Activated T-helper 1 cell treated with anti-CD3 and anti-CD28 coated beads, Interleukin-2, amount 50 U/mL, for 16 hours (primary cell): Measurements from ENCODE around the gene EPM2AIP1.
"Not testable (repeated sequence)": the region's sequence is repeated elsewhere in the genome, so short reads cannot be mapped to it uniquely, and the experiment has no call there.

Experiments used
- DNase-seq, 2 donors: peaks; one replicate each; pipeline ENCODE4 v3.0.0-alpha.2; 2020; ENCODE audit warnings: low read depth in 1 of 2, low spot score in 1 of 2

EPM2AIP1 gene

DNA sequence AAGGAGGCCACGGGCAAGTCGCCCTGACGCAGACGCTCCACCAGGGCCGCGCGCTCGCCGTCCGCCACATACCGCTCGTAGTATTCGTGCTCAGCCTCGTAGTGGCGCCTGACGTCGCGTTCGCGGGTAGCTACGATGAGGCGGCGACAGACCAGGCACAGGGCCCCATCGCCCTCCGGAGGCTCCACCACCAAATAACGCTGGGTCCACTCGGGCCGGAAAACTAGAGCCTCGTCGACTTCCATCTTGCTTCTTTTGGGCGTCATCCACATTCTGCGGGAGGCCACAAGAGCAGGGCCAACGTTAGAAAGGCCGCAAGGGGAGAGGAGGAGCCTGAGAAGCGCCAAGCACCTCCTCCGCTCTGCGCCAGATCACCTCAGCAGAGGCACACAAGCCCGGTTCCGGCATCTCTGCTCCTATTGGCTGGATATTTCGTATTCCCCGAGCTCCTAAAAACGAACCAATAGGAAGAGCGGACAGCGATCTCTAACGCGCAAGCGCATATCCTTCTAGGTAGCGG, at the start of gene EPM2AIP1:
EPM2AIP1 (minus strand) TSS at position 326 of the 520 bp plus-strand sequence; CDS start at position 272, 54 bp downstream.
- peak in 1 of 2 donors; percentile 95 for DNase-seq

DNA sequence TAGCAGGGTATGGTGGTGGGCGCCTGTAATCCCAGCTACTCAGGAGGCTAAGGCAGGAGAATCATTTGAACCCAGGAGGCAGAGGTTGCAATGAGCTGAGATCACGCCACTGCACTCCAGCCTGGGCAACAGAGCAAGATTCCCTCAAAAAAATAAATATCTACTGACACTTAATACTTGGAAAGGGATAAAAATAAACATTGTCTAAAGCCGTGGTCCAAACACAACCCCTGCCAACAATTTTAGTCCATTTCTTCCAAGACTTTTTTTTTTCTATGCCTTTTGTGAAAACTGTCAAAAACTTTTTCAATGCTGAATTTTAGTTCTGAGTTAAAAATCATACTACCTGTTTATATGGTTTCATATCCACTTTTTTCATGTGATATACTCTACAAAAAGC, 49.8 kb upstream of the EPM2AIP1 start:
- DNase-seq = not testable (repeated sequence)

DNA sequence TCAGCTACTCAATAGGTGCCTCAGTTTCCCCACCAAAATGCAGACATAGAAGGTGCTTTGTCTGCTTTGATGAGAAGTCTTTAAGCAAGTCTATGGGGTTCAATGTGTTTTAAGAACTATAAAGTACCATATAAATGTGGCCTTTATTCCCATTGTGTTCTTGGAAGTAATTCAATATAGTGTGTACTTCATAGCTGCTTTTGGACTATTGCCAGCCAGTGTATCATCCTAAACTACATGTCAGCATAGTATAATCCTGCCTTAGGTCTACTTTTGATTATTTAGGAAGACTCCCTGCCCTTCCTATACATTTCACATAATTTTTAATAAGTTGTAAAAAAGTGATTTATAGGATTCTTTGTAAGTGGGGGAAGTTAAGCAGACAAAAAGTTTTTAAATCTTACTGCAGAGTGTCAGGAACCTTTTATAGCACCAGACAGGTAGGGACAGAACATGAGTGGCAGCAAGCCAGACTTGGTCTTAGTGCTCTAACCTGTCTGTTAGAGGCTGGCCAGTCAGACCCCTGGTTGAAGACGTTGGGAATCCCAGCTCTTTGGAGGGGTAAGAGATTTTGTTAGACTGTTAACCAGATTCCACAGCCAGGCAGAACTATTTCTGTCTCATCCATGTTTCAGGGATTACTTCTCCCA, 48.7 kb upstream of the EPM2AIP1 start:
- no peak for DNase-seq

GRCh38 chr3:37040231-37040630, 47.3 kb upstream of the EPM2AIP1 start:
- no peak for DNase-seq

GRCh38 chr3:37039161-37039846, 46.4 kb upstream of the EPM2AIP1 start:
- DNase-seq = no peak

DNA sequence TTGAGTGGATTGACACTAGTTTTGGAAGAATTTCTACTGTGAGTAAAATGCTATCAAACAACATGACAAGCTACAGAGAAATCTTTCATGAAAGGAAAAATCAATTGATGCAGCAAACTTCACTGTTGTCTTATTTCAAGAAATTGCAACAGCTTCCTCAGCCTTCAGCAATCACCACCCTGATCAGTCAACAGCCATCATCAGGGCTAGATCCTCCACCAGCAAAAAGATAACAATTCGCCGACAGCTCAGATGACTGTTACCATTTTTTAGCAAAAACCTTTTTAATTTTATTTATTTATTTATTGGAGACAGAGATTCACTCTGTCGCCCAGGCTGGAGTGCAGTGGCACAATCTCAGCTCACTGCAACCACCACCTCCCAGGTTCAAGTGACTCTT, 44.4 kb upstream of the EPM2AIP1 start:
- DNase-seq = no peak

DNA sequence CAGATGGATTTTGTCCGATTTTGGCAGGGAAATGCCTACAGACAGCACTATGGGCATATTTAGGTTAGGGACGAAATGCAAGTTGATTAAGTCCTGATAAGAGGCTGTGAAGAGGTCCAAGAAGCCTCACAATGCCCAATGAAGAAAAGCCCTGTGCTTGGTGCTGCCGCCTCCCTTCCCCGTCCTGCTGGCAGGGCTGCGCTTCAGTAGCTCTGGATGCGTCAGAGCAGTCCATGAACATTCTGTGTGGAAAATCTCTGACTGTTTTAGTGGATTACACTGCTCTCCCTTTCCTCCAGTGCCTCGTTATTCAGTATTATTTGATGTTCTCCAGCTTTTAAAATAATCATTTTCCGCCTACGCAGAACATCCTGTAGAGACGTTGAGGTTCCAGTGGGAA, 40.0 kb upstream of the EPM2AIP1 start:
- DNase-seq = no peak

DNA sequence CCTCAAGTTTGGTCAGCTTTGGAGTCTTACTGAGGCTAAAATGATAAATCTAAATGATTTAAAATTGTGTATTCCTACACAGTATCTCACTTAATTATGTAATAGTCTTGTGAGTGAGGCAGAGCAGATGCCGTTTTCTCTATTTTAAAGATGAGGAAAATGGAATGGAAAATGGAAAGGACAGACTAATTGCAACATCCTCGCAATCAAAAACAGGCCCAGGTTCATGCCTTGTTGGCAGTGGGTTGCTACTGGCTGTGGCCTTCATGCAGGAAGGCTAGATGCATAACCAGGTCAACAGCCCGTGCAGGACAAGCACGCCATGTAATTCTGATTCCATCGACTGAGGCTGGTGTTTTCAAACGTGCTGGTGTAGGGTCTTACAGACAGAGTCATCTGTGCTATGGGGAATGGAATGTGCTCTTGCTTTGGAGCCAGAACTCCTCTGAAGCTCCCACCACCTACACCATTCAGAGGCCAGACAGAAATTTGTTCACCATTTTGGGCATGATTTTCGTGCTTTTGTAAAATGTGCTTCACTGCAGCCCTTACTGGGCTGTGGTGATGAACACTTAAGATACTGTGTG, 38.3 kb upstream of the EPM2AIP1 start:
- no peak for DNase-seq

GRCh38 chr3:37030588-37030987, 37.7 kb upstream of the EPM2AIP1 start:
- DNase-seq = no peak

- no peak for DNase-seq
These were observed 36.7 kb upstream of the EPM2AIP1 start for GRCh38 chr3:37029516-37030163.

DNA sequence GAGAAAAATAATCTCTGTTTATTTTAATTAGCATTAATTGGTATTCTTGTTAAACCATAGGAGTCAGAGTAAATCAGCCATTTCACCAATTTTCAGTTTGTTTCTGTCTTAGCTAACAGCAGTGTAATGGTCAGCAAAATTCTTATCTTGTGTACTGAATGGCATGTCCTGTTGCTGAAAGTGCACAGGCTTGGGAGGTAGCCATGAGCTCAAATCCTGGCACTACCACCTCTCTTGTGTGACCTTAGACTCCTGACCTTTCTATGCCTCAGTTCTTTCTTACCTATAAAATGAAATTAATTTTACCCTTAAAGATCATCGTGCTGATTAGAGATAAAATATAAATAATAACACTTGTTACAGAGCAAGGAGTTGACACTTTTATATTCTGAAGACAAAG, 36.2 kb upstream of the EPM2AIP1 start:
- DNase-seq = no peak

- DNase-seq = no peak
These were observed 35.4 kb upstream of the EPM2AIP1 start for GRCh38 chr3:37028329-37028728.

GRCh38 chr3:37026851-37027250, 33.9 kb upstream of the EPM2AIP1 start:
- DNase-seq = no peak

GRCh38 chr3:37025561-37026335, 32.8 kb upstream of the EPM2AIP1 start:
- DNase-seq = no peak

- no peak for DNase-seq
These were observed 32.0 kb upstream of the EPM2AIP1 start for GRCh38 chr3:37024820-37025405.

- no peak for DNase-seq
These were observed 31.2 kb upstream of the EPM2AIP1 start for GRCh38 chr3:37024092-37024491.

- no peak for DNase-seq
These were observed 24.8 kb upstream of the EPM2AIP1 start for GRCh38 chr3:37017683-37018082.

DNA sequence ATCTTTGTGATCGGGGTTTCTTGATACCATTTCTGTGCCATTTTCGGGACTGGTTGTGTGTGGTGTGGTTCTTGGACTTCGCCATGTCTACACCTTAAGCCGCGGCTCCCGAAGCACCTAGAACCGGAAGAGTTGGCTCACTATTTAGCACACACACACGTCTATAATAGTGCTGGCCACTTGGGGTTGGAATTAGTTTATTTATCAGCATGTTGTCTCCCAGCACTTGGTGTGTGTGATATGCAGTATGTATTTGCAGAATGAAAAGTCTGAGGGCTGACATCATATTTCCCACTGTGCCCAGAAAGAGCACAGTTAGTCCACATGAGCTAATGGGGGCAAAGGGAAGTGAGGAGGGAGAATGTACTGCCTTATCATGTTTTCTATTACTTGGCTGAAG, 24.0 kb upstream of the EPM2AIP1 start:
- DNase-seq = no peak

GRCh38 chr3:37015642-37016041, 22.7 kb upstream of the EPM2AIP1 start:
- no peak for DNase-seq

DNA sequence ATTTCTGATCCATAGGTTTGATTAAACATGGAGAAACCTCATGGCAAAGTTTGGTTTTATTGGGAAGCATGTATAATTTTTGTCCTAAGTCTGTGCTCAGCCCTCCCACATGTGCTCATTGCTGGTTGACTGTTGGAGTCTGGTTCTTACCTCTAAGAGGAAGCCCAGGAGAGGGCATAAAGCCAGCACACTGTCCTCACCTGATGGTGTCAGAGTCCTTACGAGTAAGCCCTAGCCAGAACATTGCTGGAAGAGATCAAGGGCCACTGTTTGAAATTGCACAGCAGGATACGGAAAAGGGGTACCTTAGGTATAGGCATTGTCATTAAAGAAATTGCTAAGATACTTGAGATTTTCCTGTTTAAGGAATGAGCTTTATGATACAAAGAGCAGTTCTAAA, 21.7 kb upstream of the EPM2AIP1 start:
- DNase-seq = no peak
